ENCODE data around the gene DOLPP1. TPM values are rescaled to one million over a fixed set of nuclear protein-coding genes. Genes with fewer than 3 reads are reported as not detected.

The DOLPP1 gene
- total and polyA plus RNA-seq, 2 of the 8 experiments (the other 6 are each of a cell fraction or from before 2014, with no cell fraction given) = 36.0 to 45.3 TPM

- H3K14ac ChIP-seq (ENCODE audit: insufficient read length) = no peak overlapping the region
- DNase-seq (ENCODE audit: low read depth in 1 of 2, low spot score in 2 of 2) (no peak), FAIRE-seq (no peak)
- H3K4me1 ChIP-seq (replicated peaks in 1 of 4; ENCODE audit: control insufficient read depth in 3 of 4, insufficient read depth in 4 of 4, low read length in 3 of 4) = no peaks in the 10 kb centered on the region
- H3K36me3 ChIP-seq (ENCODE audit: control insufficient read depth in 2 of 4, insufficient read depth in 4 of 4, low read length in 3 of 4) = peaks cover 4 to 24% (median 9%) of the 10 kb centered on the region in 4 experiments; a peak in 7 of 8 replicates
- H3K4me3 ChIP-seq (ENCODE audit: extremely low read depth in 1 of 4, insufficient read depth in 2 of 4, low read depth in 3 of 4, low read length in 4 of 4) = no peak overlapping the region
- H2BK12ac ChIP-seq (ENCODE audit: low read depth, low read length) = no peak overlapping the region
- H3K23me2 ChIP-seq (ENCODE audit: low read depth, low read length) = no peaks in the 10 kb centered on the region
- TF ChIP-seq TAF7 (optimal IDR thresholded peaks at IDR 0.05; ENCODE audit: borderline replicate concordance, low read depth, low read length) (no peak), MAFK (IDR thresholded peaks at IDR 0.05; ENCODE audit: low read depth, low read length) (no peak), YY1 (IDR thresholded peaks at IDR 0.05; ENCODE audit: low read depth, low read length) (no peak), CTBP2 (IDR thresholded peaks at IDR 0.05; ENCODE audit: borderline replicate concordance, insufficient read depth, insufficient read length, low read length) (no peak), GABPA (IDR thresholded peaks at IDR 0.05; ENCODE audit: borderline replicate concordance, insufficient read depth, low read length) (no peak), TAF1 (IDR thresholded peaks at IDR 0.05; ENCODE audit: low read depth, low read length) (no peak), CEBPB (IDR thresholded peaks at IDR 0.05; ENCODE audit: low read depth, low read length) (no peak)
- 87% methylated on average over 6 of the region's 6 CpGs; no CpG with 5 or more reads in 1 of the 2 experiments for WGBS, 2 experiments (ENCODE audit: extremely low coverage in 1 of 2, insufficient coverage in 1 of 2, insufficient read length in 1 of 2, insufficient replicate concordance in 2 of 2, low coverage in 1 of 2, low lambda C conversion rate in 2 of 2, missing lambda C conversion rate in 1 of 2)
- no peaks in the 10 kb centered on the region for H3K79me2 ChIP-seq (ENCODE audit: control insufficient read depth in 1 of 2, insufficient read depth in 2 of 2, low read length in 2 of 2)
- H4K20me1 ChIP-seq (replicated peaks in 1 of 2; ENCODE audit: control insufficient read depth in 1 of 2, insufficient read depth in 2 of 2, low read length in 2 of 2) = peaks cover 0 to 2% of the 10 kb centered on the region in 2 experiments
- H4K8ac ChIP-seq (ENCODE audit: extremely low read depth, insufficient read depth, low read length) = no peak overlapping the region
- ChIA-PET POLR2A (ENCODE audit: partially characterized antibody) (interaction anchor here (0.7 to 1.2 kb wide), 2 partner anchors 17 to 24 kb away, joined by 3 read pairs; partner anchors contain the start of gene MIGA2), CTCF (ENCODE audit: partially characterized antibody) (interaction anchor here (1.3 kb wide), 1 partner anchor 60 kb away, joined by 3 read pairs; no protein-coding TSS in a partner anchor)
- no peak overlapping the region for H4K5ac ChIP-seq (ENCODE audit: insufficient read length, low read depth, low read length)
- no peak overlapping the region for H2AFZ ChIP-seq (ENCODE audit: low read length)
- no peaks in the 10 kb centered on the region for H3K27me3 ChIP-seq (replicated peaks in 1 of 4; ENCODE audit: control insufficient read depth in 3 of 4, extremely low read depth in 1 of 4, insufficient read depth in 3 of 4, low read length in 3 of 4)
- no peak overlapping the region for H3K27ac ChIP-seq (ENCODE audit: low read depth, low read length)
- H2AK5ac ChIP-seq (ENCODE audit: low read depth, low read length) = no peak overlapping the region
- no peak overlapping the region for H3K4me2 ChIP-seq (ENCODE audit: insufficient read depth in 1 of 2, low read depth in 2 of 2, low read length in 2 of 2)
- no peak overlapping the region for H2BK120ac ChIP-seq (replicated peaks; ENCODE audit: low read depth, low read length)
- H3K18ac ChIP-seq (ENCODE audit: extremely low read depth, low read length) = no peak overlapping the region
- no peak overlapping the region for H2BK20ac ChIP-seq (ENCODE audit: low read length)
- H3K23ac ChIP-seq (ENCODE audit: insufficient read length) = no peak overlapping the region
- no peak overlapping the region for H2BK15ac ChIP-seq (ENCODE audit: low read length)
- H3K79me1 ChIP-seq (ENCODE audit: low read depth, low read length) = no peaks in the 10 kb centered on the region
- no peak overlapping the region for H2BK5ac ChIP-seq (ENCODE audit: low read depth, low read length)
- H3K9me3 ChIP-seq (ENCODE audit: insufficient read depth in 2 of 2, low read depth in 1 of 2, low read length in 1 of 2) = no peaks in the 10 kb centered on the region
- H3K56ac ChIP-seq (replicated peaks; ENCODE audit: insufficient read length, low read depth, low read length) = no peak overlapping the region
- no peak overlapping the region for H3K9ac ChIP-seq (replicated peaks in 1 of 4; ENCODE audit: extremely low read depth in 1 of 4, low read depth in 3 of 4, low read length in 3 of 4)
- H4K91ac ChIP-seq (replicated peaks; ENCODE audit: insufficient read length, low read length) = no peak overlapping the region
- no peak overlapping the region for H3K4ac ChIP-seq (replicated peaks; ENCODE audit: insufficient read length, low read depth, low read length)
Observed at GRCh38 chr9:129053020-129053419, 27.9 kb upstream of the DOLPP1 start.

All from H1 (cell line).